C4-2B (cell line): ENCODE measurements around the gene AIRE.

Experiments
- ZFX ChIP-seq: fragments of 450-650 bp; IDR thresholded peaks from 2 replicates; pipeline ENCODE4 v1.6.1; 2017
- TF ChIP-seq, protein P1 (sequence below): fragments of 450-650 bp; conservative IDR thresholded peaks from 2 replicates; pipeline ENCODE4 v1.5.1; 2017; ENCODE audit warnings: mild to moderate bottlenecking

DNA sequence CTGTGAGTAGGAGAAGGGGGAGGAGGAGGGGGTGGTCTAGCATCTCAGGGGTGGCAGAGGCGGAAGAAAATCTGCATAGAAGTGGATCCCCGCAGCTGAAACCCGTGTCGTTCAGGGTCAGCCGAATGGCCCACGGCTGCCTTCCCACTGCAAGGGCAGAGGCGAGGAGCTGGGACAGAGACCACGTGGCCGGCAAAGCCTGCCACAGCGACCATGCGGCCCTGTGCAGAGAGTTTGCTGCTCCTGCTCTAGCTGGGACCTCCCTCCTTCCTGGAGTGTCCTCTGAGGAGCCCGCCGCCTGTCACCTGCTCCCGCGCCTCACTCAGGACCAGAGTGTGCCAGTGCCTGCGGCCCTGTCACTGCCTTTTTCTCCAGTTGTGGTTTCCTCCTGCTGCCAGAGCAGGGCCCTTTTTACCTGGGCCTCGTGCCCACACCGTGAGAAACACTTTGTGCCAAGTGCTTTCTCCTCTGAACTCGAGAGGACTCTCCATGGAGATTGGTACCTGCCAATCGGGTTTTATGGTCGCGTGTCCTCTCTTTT is 62.3 kb downstream of the AIRE start:
- TF ChIP-seq, protein P1, sequence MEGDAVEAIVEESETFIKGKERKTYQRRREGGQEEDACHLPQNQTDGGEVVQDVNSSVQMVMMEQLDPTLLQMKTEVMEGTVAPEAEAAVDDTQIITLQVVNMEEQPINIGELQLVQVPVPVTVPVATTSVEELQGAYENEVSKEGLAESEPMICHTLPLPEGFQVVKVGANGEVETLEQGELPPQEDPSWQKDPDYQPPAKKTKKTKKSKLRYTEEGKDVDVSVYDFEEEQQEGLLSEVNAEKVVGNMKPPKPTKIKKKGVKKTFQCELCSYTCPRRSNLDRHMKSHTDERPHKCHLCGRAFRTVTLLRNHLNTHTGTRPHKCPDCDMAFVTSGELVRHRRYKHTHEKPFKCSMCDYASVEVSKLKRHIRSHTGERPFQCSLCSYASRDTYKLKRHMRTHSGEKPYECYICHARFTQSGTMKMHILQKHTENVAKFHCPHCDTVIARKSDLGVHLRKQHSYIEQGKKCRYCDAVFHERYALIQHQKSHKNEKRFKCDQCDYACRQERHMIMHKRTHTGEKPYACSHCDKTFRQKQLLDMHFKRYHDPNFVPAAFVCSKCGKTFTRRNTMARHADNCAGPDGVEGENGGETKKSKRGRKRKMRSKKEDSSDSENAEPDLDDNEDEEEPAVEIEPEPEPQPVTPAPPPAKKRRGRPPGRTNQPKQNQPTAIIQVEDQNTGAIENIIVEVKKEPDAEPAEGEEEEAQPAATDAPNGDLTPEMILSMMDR, result no peak
- peak; percentile 61; the same call in 1 of the 2 replicates for TF ChIP-seq ZFX
